Fibroblast of skin of left quadriceps (primary cell): ENCODE results near the gene ATL3.
"Not testable (repeated sequence)": the region's sequence is repeated elsewhere in the genome, so short reads cannot be mapped to it uniquely, and the experiment has no call there.

Experiments used
- DNase-seq, 2 experiments: peaks; one replicate each; pipeline ENCODE4 v3.0.0-alpha.2; 2013; ENCODE audit warnings: low read depth in 2 of 2

Gene ATL3

GRCh38 chr11:63671322-63672155 is at the start of gene ATL3:
ATL3 (minus strand) TSS chr11:63671376; CDS start chr11:63671335, 41 bp downstream.
- peak; percentile 90 to 91 for DNase-seq

- no peak for DNase-seq
These were observed 49.4 kb upstream of the ATL3 start for GRCh38 chr11:63720611-63721010.

GRCh38 chr11:63719987-63720386 is 48.8 kb upstream of the ATL3 start:
- no peak for DNase-seq

- no peak for DNase-seq
These were observed 47.8 kb upstream of the ATL3 start for GRCh38 chr11:63719001-63719400.

- no peak for DNase-seq
These were observed 44.9 kb upstream of the ATL3 start for GRCh38 chr11:63716046-63716445.

GRCh38 chr11:63713766-63714165 is 42.6 kb upstream of the ATL3 start:
- no peak for DNase-seq

GRCh38 chr11:63711838-63712237 is 40.7 kb upstream of the ATL3 start:
- DNase-seq: no peak

GRCh38 chr11:63710476-63711217 is 39.5 kb upstream of the ATL3 start:
- peak; percentile 59 to 61 for DNase-seq

GRCh38 chr11:63709336-63709884 is 38.2 kb upstream of the ATL3 start:
- no peak for DNase-seq

- DNase-seq: no peak
These were observed 37.6 kb upstream of the ATL3 start for GRCh38 chr11:63708764-63709163.

- DNase-seq: no peak
These were observed 34.4 kb upstream of the ATL3 start for GRCh38 chr11:63705526-63705925.

- no peak for DNase-seq
These were observed 28.7 kb upstream of the ATL3 start for GRCh38 chr11:63699896-63700295.

- no peak for DNase-seq
These were observed 28.0 kb upstream of the ATL3 start for GRCh38 chr11:63698976-63699733.

GRCh38 chr11:63694596-63694995 is 23.4 kb upstream of the ATL3 start:
- DNase-seq: no peak

GRCh38 chr11:63687845-63688244 is 16.7 kb upstream of the ATL3 start:
- no peak for DNase-seq

GRCh38 chr11:63686926-63687325 is 15.8 kb upstream of the ATL3 start:
- no peak for DNase-seq

GRCh38 chr11:63685158-63685721 is 14.1 kb upstream of the ATL3 start:
- not testable (repeated sequence) for DNase-seq

- no peak for DNase-seq
These were observed 12.2 kb upstream of the ATL3 start for GRCh38 chr11:63683133-63683991.

GRCh38 chr11:63682066-63683021 is 11.2 kb upstream of the ATL3 start:
- no peak for DNase-seq
